COR-L47 (cell line): Measurements from ENCODE around the gene CD52.

ENCODE experiments used
- DNase-seq: peaks from one replicate; lab custom pipeline; 2025; lab: John Stamatoyannopoulos, UW

CD52 gene

GRCh38 chr1:26335774-26336476 is 18.2 kb downstream of the CD52 start:
- no peak for DNase-seq

GRCh38 chr1:26336477-26337205 is 18.9 kb downstream of the CD52 start:
- peak; percentile 82 for DNase-seq

- no peak for DNase-seq
These were observed 19.4 kb downstream of the CD52 start for GRCh38 chr1:26337206-26337535.

- DNase-seq: no peak
These were observed 19.9 kb downstream of the CD52 start for GRCh38 chr1:26337625-26338024.

- no peak for DNase-seq
These were observed 20.9 kb downstream of the CD52 start for GRCh38 chr1:26338670-26339069.

- DNase-seq: no peak
These were observed 22.3 kb downstream of the CD52 start for GRCh38 chr1:26340047-26340481.

GRCh38 chr1:26344147-26344920 is 26.6 kb downstream of the CD52 start:
- DNase-seq: no peak

GRCh38 chr1:26345718-26346117 is 28.0 kb downstream of the CD52 start:
- no peak for DNase-seq

- no peak for DNase-seq
These were observed 28.7 kb downstream of the CD52 start for GRCh38 chr1:26346274-26347033.

GRCh38 chr1:26349188-26349876 is 31.6 kb downstream of the CD52 start:
- no peak for DNase-seq

- DNase-seq: no peak
These were observed 32.1 kb downstream of the CD52 start for GRCh38 chr1:26349877-26350244.

GRCh38 chr1:26350343-26350700 is 32.6 kb downstream of the CD52 start:
- DNase-seq: no peak

- no peak for DNase-seq
These were observed 33.2 kb downstream of the CD52 start for GRCh38 chr1:26350701-26351589.

GRCh38 chr1:26351590-26352337 is 34.0 kb downstream of the CD52 start:
- no peak for DNase-seq

GRCh38 chr1:26352338-26352679 is 34.6 kb downstream of the CD52 start:
- no peak for DNase-seq

GRCh38 chr1:26353210-26353859 is 35.6 kb downstream of the CD52 start:
- peak; percentile 18 for DNase-seq

- DNase-seq: no peak
These were observed 36.4 kb downstream of the CD52 start, which contains the start of gene CRYBG2 for GRCh38 chr1:26353976-26354820. Gene CRYBG2, minus strand, starts transcription at chr1:26354130. Its CDS starts 7,473 bp downstream, at chr1:26346657.

GRCh38 chr1:26354972-26355371 is 37.2 kb downstream of the CD52 start:
- no peak for DNase-seq
